22Rv1 (cell line): Measurements from ENCODE around the gene UBAP1.

Source experiments
- ZFX ChIP-seq: fragments of 450-650 bp; IDR thresholded peaks from 2 replicates; pipeline ENCODE4 v1.6.1; 2017; ENCODE audit warnings: antibody characterized with exemption, borderline replicate concordance
- TF ChIP-seq, protein P1 (sequence below): fragments of 450-650 bp; IDR thresholded peaks from 2 replicates; pipeline ENCODE4 v1.5.1; 2017; ENCODE audit warnings: mild to moderate bottlenecking

DNA sequence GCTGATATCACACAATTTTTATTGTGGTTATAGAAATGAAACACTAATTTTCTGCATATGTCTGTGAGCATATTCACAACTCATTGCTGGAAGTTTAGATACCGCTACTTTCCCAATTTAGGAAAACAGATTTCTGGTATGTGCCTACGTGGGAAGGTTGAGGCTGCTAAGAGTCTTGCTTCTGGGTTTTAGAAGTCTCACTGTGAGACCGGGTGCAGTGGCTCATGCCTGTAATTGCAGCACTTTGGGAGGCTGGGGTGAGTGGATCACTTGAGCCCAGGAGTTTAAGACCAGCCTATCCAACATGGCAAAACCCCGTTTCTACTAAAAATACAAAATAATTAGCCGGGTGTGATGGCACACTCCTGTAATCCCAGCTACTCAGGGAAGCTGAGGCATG is 39.6 kb downstream of the UBAP1 start:
- TF ChIP-seq, protein P1, sequence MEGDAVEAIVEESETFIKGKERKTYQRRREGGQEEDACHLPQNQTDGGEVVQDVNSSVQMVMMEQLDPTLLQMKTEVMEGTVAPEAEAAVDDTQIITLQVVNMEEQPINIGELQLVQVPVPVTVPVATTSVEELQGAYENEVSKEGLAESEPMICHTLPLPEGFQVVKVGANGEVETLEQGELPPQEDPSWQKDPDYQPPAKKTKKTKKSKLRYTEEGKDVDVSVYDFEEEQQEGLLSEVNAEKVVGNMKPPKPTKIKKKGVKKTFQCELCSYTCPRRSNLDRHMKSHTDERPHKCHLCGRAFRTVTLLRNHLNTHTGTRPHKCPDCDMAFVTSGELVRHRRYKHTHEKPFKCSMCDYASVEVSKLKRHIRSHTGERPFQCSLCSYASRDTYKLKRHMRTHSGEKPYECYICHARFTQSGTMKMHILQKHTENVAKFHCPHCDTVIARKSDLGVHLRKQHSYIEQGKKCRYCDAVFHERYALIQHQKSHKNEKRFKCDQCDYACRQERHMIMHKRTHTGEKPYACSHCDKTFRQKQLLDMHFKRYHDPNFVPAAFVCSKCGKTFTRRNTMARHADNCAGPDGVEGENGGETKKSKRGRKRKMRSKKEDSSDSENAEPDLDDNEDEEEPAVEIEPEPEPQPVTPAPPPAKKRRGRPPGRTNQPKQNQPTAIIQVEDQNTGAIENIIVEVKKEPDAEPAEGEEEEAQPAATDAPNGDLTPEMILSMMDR: no peak
- no peak for TF ChIP-seq ZFX
